Measurements from ENCODE around the gene CEACAM21. TPM values are rescaled to one million over a fixed set of nuclear protein-coding genes. Genes with fewer than 3 reads are reported as not detected.
"Not testable (repeated sequence)": the region's sequence is repeated elsewhere in the genome, so short reads cannot be mapped to it uniquely, and the experiment has no call there.

CEACAM21 gene
- total RNA-seq, 1 experiment from 2014 or later: not detected

GRCh38 chr19:41577833-41578232 is 1.9 kb downstream of the CEACAM21 start:
- H3K27me3 Mint-ChIP-seq (ENCODE audit: insufficient read depth, unreplicated experiment): peaks cover 60% of the 10 kb centered on the region
- no peaks in the 10 kb centered on the region for H3K4me1 Mint-ChIP-seq (ENCODE audit: insufficient read depth, unreplicated experiment)
- H3K4me3 Mint-ChIP-seq (ENCODE audit: unreplicated experiment): no peak overlapping the region
- ChIA-PET CTCF (interaction anchor here (0.5 to 2.4 kb wide), 4 partner anchors 14 to 1773 kb away, joined by 3 to 8 read pairs (median 3); no protein-coding TSS in a partner anchor), POLR2A (no interaction called here)
- H3K9me3 Mint-ChIP-seq (ENCODE audit: unreplicated experiment): peaks cover 10% of the 10 kb centered on the region
- no peak for DNase-seq (ENCODE audit: unreplicated experiment)
- no peak for TF ChIP-seq CTCF (IDR thresholded peaks at IDR 0.05; ENCODE audit: unreplicated experiment)
- intact Hi-C loops (cut with micrococcal nuclease): loop anchor here (10.0 kb wide), 1 partner anchor 253 kb away; no protein-coding TSS in a partner anchor
- H3K27ac Mint-ChIP-seq (ENCODE audit: low read depth, unreplicated experiment): no peak overlapping the region
- no peaks in the 10 kb centered on the region for H3K36me3 Mint-ChIP-seq (ENCODE audit: insufficient read depth, unreplicated experiment)
- BruUV-seq (replicated peaks): no TSS peak

DNA sequence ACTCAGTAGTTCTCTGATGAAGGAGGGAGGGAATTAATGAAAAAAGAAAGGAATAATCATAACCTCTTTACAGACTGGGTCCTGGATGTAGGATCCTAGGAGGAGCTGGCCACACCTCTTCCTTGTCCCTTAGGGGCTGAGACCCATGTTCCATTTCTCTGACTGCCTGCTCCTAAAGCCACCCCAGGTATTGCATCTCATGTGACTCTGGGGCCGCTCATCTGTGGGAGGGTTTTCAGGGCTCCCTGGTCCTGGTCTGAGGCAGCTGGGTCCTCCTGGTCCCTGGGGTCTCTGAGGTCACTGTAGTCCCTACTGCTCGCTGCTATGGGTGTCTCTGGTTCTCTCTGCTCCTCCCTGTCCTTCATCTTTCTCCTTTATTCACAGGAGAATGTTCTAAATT is 2.9 kb downstream of the CEACAM21 start:
- BruUV-seq (replicated peaks): no TSS peak
- intact Hi-C loops (cut with micrococcal nuclease): loop anchor here (10.0 kb wide), 1 partner anchor 254 kb away; no protein-coding TSS in a partner anchor
- Mint-ChIP-seq H3K4me1 (ENCODE audit: insufficient read depth, unreplicated experiment) (no peaks in the 10 kb centered on the region), H3K27me3 (ENCODE audit: insufficient read depth, unreplicated experiment) (peaks cover 49% of the 10 kb centered on the region), H3K27ac (ENCODE audit: low read depth, unreplicated experiment) (no peak overlapping the region), H3K4me3 (ENCODE audit: unreplicated experiment) (no peak overlapping the region), H3K9me3 (ENCODE audit: unreplicated experiment) (peaks cover 18% of the 10 kb centered on the region), H3K36me3 (ENCODE audit: insufficient read depth, unreplicated experiment) (no peaks in the 10 kb centered on the region)
- no peak for DNase-seq (ENCODE audit: unreplicated experiment)
- ChIA-PET CTCF (interaction anchor here (0.7 to 3.7 kb wide), 6 partner anchors 9 to 129 kb away, joined by 3 to 16 read pairs (median 4); no protein-coding TSS in a partner anchor), POLR2A (no interaction called here)
- TF ChIP-seq CTCF (IDR thresholded peaks at IDR 0.05; ENCODE audit: unreplicated experiment): no peak

GRCh38 chr19:41581068-41581467 is 5.1 kb downstream of the CEACAM21 start:
- H3K36me3 Mint-ChIP-seq (ENCODE audit: insufficient read depth, unreplicated experiment); DNase-seq (ENCODE audit: unreplicated experiment); H3K4me3 Mint-ChIP-seq (ENCODE audit: unreplicated experiment); POLR2A ChIA-PET; BruUV-seq (replicated peaks); intact Hi-C loops (cut with micrococcal nuclease); H3K27ac Mint-ChIP-seq (ENCODE audit: low read depth, unreplicated experiment); H3K4me1 Mint-ChIP-seq (ENCODE audit: insufficient read depth, unreplicated experiment): not testable (repeated sequence)
- H3K27me3 Mint-ChIP-seq (ENCODE audit: insufficient read depth, unreplicated experiment): peaks cover 30% of the 10 kb centered on the region
- peaks cover 18% of the 10 kb centered on the region for H3K9me3 Mint-ChIP-seq (ENCODE audit: unreplicated experiment)
- CTCF ChIA-PET: interaction anchor here (0.6 to 3.7 kb wide), 4 partner anchors 11 to 61 kb away, joined by 3 to 16 read pairs (median 4); no protein-coding TSS in a partner anchor

- H3K36me3 Mint-ChIP-seq (ENCODE audit: insufficient read depth, unreplicated experiment); POLR2A ChIA-PET; BruUV-seq (replicated peaks); DNase-seq (ENCODE audit: unreplicated experiment); H3K4me1 Mint-ChIP-seq (ENCODE audit: insufficient read depth, unreplicated experiment); intact Hi-C loops (cut with micrococcal nuclease); H3K27ac Mint-ChIP-seq (ENCODE audit: low read depth, unreplicated experiment); H3K4me3 Mint-ChIP-seq (ENCODE audit: unreplicated experiment): not testable (repeated sequence)
- CTCF ChIA-PET: interaction anchor here (1.1 kb wide), 1 partner anchor 19 kb away, joined by 3 read pairs; no protein-coding TSS in a partner anchor
- peaks cover 16% of the 10 kb centered on the region for H3K27me3 Mint-ChIP-seq (ENCODE audit: insufficient read depth, unreplicated experiment)
- peaks cover 18% of the 10 kb centered on the region for H3K9me3 Mint-ChIP-seq (ENCODE audit: unreplicated experiment)
Measured at GRCh38 chr19:41582577-41583182, 6.7 kb downstream of the CEACAM21 start.

GRCh38 chr19:41584260-41584810 is 8.4 kb downstream of the CEACAM21 start:
- ChIA-PET CTCF (no interaction called here), POLR2A (no interaction called here)
- H3K9me3 Mint-ChIP-seq (ENCODE audit: unreplicated experiment): peaks cover 18% of the 10 kb centered on the region
- H3K27me3 Mint-ChIP-seq (ENCODE audit: insufficient read depth, unreplicated experiment): peaks cover 3% of the 10 kb centered on the region
- no peak for DNase-seq (ENCODE audit: unreplicated experiment)
- intact Hi-C loops (cut with micrococcal nuclease): no loop called here
- H3K4me1 Mint-ChIP-seq (ENCODE audit: insufficient read depth, unreplicated experiment): no peaks in the 10 kb centered on the region
- no peak for TF ChIP-seq CTCF (IDR thresholded peaks at IDR 0.05; ENCODE audit: unreplicated experiment)
- no peaks in the 10 kb centered on the region for H3K36me3 Mint-ChIP-seq (ENCODE audit: insufficient read depth, unreplicated experiment)
- no peak overlapping the region for H3K4me3 Mint-ChIP-seq (ENCODE audit: unreplicated experiment)
- H3K27ac Mint-ChIP-seq (ENCODE audit: low read depth, unreplicated experiment): no peak overlapping the region
- no TSS peak for BruUV-seq (replicated peaks)
